Tibial nerve (tissue), 4 donors: Measurements from ENCODE around the gene DAP.

Source experiments
- EP300 ChIP-seq, 2 donors: sonication (generic); formaldehyde crosslinking; IDR thresholded peaks; one replicate each; pipeline ENCODE4 v1.6.1; 2017; ENCODE audit warnings: antibody characterized with exemption in 2 of 2, mild to moderate bottlenecking in 1 of 2
- POLR2A ChIP-seq, 2 donors: fragments of 450-650 bp; IDR thresholded peaks; one replicate each; pipeline ENCODE4 v1.6.1; 2017; ENCODE audit warnings: antibody characterized with exemption in 2 of 2, mild to moderate bottlenecking in 2 of 2, moderate library complexity in 2 of 2
- TF ChIP-seq, protein P1 (sequence below), 5 experiments: fragments of 200-600 bp in 3 of 5; fragments of 450-650 bp in 2 of 5; sonication (generic) in 3 of 5; IDR thresholded peaks; one replicate each; pipeline ENCODE4 v1.5.1; 2016 to 2019; ENCODE audit warnings: antibody characterized with exemption in 5 of 5, mild to moderate bottlenecking in 3 of 5, moderate library complexity in 2 of 5

DNA sequence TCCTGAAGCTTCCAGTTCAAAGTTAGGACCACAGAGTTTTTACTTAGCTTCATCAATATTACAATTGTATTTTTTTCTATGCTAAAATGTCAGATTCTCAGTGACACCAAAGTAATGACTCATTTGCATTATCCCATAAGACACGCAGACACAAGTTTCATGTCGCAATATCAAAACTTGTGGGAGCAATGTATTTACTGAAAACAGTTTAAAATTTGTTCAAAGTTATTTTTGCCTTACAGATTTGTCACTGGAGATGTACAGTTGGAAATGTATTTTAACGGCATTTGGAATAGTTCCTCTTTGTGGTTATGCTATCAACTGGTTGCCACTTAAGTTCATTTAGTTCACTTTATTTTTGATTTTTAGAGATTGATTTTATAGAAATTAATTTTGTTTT lies 36.2 kb upstream of the DAP start:
- TF ChIP-seq, protein P1, sequence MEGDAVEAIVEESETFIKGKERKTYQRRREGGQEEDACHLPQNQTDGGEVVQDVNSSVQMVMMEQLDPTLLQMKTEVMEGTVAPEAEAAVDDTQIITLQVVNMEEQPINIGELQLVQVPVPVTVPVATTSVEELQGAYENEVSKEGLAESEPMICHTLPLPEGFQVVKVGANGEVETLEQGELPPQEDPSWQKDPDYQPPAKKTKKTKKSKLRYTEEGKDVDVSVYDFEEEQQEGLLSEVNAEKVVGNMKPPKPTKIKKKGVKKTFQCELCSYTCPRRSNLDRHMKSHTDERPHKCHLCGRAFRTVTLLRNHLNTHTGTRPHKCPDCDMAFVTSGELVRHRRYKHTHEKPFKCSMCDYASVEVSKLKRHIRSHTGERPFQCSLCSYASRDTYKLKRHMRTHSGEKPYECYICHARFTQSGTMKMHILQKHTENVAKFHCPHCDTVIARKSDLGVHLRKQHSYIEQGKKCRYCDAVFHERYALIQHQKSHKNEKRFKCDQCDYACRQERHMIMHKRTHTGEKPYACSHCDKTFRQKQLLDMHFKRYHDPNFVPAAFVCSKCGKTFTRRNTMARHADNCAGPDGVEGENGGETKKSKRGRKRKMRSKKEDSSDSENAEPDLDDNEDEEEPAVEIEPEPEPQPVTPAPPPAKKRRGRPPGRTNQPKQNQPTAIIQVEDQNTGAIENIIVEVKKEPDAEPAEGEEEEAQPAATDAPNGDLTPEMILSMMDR (IDR thresholded peaks at IDR 0.05) = no peak
- TF ChIP-seq POLR2A (IDR thresholded peaks at IDR 0.05) (no peak), EP300 (IDR thresholded peaks at IDR 0.05) (no peak)
